ENCODE measurements around the gene OR4D2. TPM values are rescaled to one million over a fixed set of nuclear protein-coding genes. Genes with fewer than 3 reads are reported as not detected.

Gene OR4D2
- total and polyA plus RNA-seq, 2 of the 4 experiments (the other 2 are of a cell fraction), result not detected

GRCh38 chr17:58219007-58219788 is 52.4 kb downstream of the OR4D2 start, which contains the start of gene MKS1:
Gene MKS1, minus strand, starts transcription at chr17:58219255. Its CDS starts 25 bp downstream, at chr17:58219230.
- no peak within 1 kb of the TSS for H2BK15ac ChIP-seq (ENCODE audit: low read depth, low read length)
- peak within 1 kb of the TSS; percentile 94 to 96 for H4K8ac ChIP-seq (ENCODE audit: low read depth in 2 of 2, low read length in 2 of 2)
- no peaks in the 10 kb centered on the region for H3K27me3 ChIP-seq (ENCODE audit: control insufficient read depth, insufficient read depth, low read length)
- BruUV-seq (replicated peaks), result no TSS peak
- dilution Hi-C loops (cut with HindIII; ENCODE audit: low sequenced_read_pairs, unreplicated experiment), result no loop called here
- H3K9ac ChIP-seq (ENCODE audit: low read depth, low read length), result peak within 1 kb of the TSS; percentile 83
- peak; percentile 85 for DNase-seq
- H3K79me1 ChIP-seq (ENCODE audit: low read depth in 1 of 2, low read length in 2 of 2), result peaks cover 5% of the 10 kb centered on the region in 2 experiments; a peak in 2 of 4 replicates
- intact Hi-C loops (cut with micrococcal nuclease), result no loop called here
- ATAC-seq (ENCODE audit: low read depth), result peak; percentile 100
- peak within 1 kb of the TSS; percentile 11 for H2BK5ac ChIP-seq (ENCODE audit: low read depth, low read length, poor library complexity, severe bottlenecking)
- peaks cover 4% of the 10 kb centered on the region; the same call in 1 of the 2 replicates for H3K36me3 ChIP-seq (ENCODE audit: control insufficient read depth, insufficient read depth, low read length)
- H2BK120ac ChIP-seq (ENCODE audit: low read depth, low read length), result peak within 1 kb of the TSS; percentile 26; the same call in 1 of the 2 replicates
- H3K27ac ChIP-seq (ENCODE audit: insufficient read depth, low read length), result peak within 1 kb of the TSS; percentile 63
- in situ Hi-C loops (cut with MboI; ENCODE audit: low sequenced_read_pairs), result no loop called here
- no peaks in the 10 kb centered on the region for H3K9me3 ChIP-seq (ENCODE audit: control insufficient read depth, insufficient read depth, low read length)
- peak within 1 kb of the TSS; percentile 99 for H2AFZ ChIP-seq (replicated peaks; ENCODE audit: low read length, poor library complexity)
- H4K20me1 ChIP-seq (ENCODE audit: insufficient read depth, low read length), result no peaks in the 10 kb centered on the region
- H4K91ac ChIP-seq (ENCODE audit: insufficient read depth, low read depth, low read length), result peak within 1 kb of the TSS; percentile 57
- peak within 1 kb of the TSS; percentile 14; the same call in 1 of the 2 replicates for H3K18ac ChIP-seq (ENCODE audit: low read depth, low read length)
- peak within 1 kb of the TSS; percentile 96 for H4K5ac ChIP-seq (ENCODE audit: low read depth, low read length)
- H3K14ac ChIP-seq (replicated peaks; ENCODE audit: low read depth, low read length), result peak within 1 kb of the TSS; percentile 85
- peaks cover 3% of the 10 kb centered on the region; the same call in 1 of the 2 replicates for H3K4me1 ChIP-seq (ENCODE audit: control insufficient read depth, insufficient read depth, low read length)
- peaks cover 5% of the 10 kb centered on the region; the same call in 1 of the 2 replicates for H3K9me1 ChIP-seq (ENCODE audit: insufficient read depth, low read length)
- POLR2A ChIA-PET (ENCODE audit: unreplicated experiment), result no interaction called here
- H3K4me2 ChIP-seq (ENCODE audit: low read depth, low read length), result peak within 1 kb of the TSS; percentile 94
- CTCF ChIA-PET, result interaction anchor here (0.5 to 0.6 kb wide), 2 partner anchors 12 to 340 kb away, joined by 3 to 4 read pairs; no protein-coding TSS in a partner anchor
- TF ChIP-seq CEBPB (IDR thresholded peaks at IDR 0.05; ENCODE audit: low read depth, low read length) (no peak), POLR2A (IDR thresholded peaks at IDR 0.05; ENCODE audit: low read depth, low read length) (peak; percentile 42; the same call in 1 of the 2 replicates), MXI1 (IDR thresholded peaks at IDR 0.05; ENCODE audit: borderline replicate concordance, low read depth, low read length) (peak; percentile 87), FOS (IDR thresholded peaks at IDR 0.05; ENCODE audit: low read depth, low read length) (no peak), RFX5 (IDR thresholded peaks at IDR 0.05; ENCODE audit: low read depth, low read length) (no peak), SMC3 (IDR thresholded peaks at IDR 0.05; ENCODE audit: low read depth, low read length) (no peak), NFE2L2 (IDR thresholded peaks at IDR 0.05; ENCODE audit: low read depth, low read length) (no peak), MAZ (IDR thresholded peaks at IDR 0.05; ENCODE audit: borderline replicate concordance, low read depth, low read length) (0 out of 2 replicates have a peak, but pooled peaks have one; percentile 21), CHD1 (IDR thresholded peaks at IDR 0.05; ENCODE audit: low read depth, low read length) (no peak), RAD21 (IDR thresholded peaks at IDR 0.05; ENCODE audit: low read length) (peak; percentile 22; the same call in 1 of the 2 replicates)
- TF ChIP-seq, protein P1, sequence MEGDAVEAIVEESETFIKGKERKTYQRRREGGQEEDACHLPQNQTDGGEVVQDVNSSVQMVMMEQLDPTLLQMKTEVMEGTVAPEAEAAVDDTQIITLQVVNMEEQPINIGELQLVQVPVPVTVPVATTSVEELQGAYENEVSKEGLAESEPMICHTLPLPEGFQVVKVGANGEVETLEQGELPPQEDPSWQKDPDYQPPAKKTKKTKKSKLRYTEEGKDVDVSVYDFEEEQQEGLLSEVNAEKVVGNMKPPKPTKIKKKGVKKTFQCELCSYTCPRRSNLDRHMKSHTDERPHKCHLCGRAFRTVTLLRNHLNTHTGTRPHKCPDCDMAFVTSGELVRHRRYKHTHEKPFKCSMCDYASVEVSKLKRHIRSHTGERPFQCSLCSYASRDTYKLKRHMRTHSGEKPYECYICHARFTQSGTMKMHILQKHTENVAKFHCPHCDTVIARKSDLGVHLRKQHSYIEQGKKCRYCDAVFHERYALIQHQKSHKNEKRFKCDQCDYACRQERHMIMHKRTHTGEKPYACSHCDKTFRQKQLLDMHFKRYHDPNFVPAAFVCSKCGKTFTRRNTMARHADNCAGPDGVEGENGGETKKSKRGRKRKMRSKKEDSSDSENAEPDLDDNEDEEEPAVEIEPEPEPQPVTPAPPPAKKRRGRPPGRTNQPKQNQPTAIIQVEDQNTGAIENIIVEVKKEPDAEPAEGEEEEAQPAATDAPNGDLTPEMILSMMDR (conservative IDR thresholded peaks at IDR 0.05; ENCODE audit: low read depth, low read length), result peak; percentile 59
- TF ChIP-seq, protein P2, sequence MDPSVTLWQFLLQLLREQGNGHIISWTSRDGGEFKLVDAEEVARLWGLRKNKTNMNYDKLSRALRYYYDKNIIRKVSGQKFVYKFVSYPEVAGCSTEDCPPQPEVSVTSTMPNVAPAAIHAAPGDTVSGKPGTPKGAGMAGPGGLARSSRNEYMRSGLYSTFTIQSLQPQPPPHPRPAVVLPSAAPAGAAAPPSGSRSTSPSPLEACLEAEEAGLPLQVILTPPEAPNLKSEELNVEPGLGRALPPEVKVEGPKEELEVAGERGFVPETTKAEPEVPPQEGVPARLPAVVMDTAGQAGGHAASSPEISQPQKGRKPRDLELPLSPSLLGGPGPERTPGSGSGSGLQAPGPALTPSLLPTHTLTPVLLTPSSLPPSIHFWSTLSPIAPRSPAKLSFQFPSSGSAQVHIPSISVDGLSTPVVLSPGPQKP (IDR thresholded peaks at IDR 0.05; ENCODE audit: borderline replicate concordance, low read depth, low read length), result no peak
- H2AK9ac ChIP-seq (replicated peaks; ENCODE audit: low read depth, low read length, poor library complexity), result peak within 1 kb of the TSS; percentile 28
- 1% methylated on average over 43 of the region's 56 CpGs; no CpG with 5 or more reads in 1 of the 2 experiments for WGBS, 2 experiments (ENCODE audit: extremely low coverage in 2 of 2, insufficient read length in 1 of 2)
- peak within 1 kb of the TSS; percentile 83; the same call in 1 of the 2 replicates for H3K23ac ChIP-seq (ENCODE audit: low read depth, low read length)
- peak within 1 kb of the TSS; percentile 69 for H3K4ac ChIP-seq (ENCODE audit: low read depth, low read length)
- H3K56ac ChIP-seq (ENCODE audit: extremely low read depth, insufficient read depth, low read length), result peak within 1 kb of the TSS; percentile 37; the same call in 1 of the 2 replicates
- no peak within 1 kb of the TSS for H2AK5ac ChIP-seq (ENCODE audit: low read depth, low read length)
- peak within 1 kb of the TSS; percentile 71 for H3K4me3 ChIP-seq (ENCODE audit: insufficient read depth, low read depth, low read length)
- no peak within 1 kb of the TSS for H2BK20ac ChIP-seq (ENCODE audit: low read depth, low read length)

Measured in IMR-90 (cell line).